ENCODE results near the gene SLC4A7.
"Not testable (repeated sequence)": the region's sequence is repeated elsewhere in the genome, so short reads cannot be mapped to it uniquely, and the experiment has no call there.

Gene SLC4A7

DNA sequence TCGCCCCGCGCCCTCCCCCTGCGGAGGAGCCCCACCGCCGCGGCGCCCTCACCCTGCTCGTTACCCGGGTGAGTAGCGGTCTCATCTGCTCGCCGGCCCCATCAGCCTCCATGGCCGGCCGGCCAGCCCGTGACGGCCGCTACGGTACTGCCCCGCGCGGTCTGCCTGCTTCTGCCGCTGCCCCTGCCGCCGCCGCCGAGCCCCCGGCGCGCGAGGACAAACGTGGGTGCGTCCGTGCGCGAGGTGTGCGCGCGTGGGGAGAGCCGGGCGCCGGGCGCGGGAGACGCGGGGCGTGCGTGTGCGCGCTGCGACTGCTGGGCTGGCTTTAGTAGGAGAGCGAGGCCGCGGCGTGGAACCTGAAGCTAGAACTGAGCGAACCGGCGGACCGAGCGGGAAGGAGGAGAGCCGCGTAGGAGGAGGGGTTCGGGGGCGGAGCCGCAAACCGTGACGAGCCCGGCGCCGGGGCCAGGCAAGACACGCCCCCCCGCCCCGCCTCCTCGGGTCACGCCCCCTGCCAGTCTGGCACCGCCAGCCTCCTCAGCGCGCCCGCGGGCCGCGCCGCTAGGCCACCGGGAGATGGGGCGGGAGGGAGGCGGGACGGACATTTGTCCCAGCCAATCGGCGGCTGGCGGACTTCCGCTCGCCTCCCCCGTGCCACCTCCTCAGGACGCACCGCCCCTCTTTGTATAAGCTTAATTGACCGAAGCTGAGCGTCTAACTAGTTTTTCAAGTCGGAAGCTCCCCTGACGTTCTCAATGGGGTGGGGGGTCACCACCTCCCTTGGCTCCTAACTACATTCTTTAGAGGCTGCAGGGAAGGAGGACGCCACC lies at the start of gene SLC4A7:
Gene SLC4A7, minus strand, starts transcription at position 370 of the 830 bp plus-strand sequence. Its CDS starts 258 bp downstream, at position 112.
- in situ Hi-C loops (cut with MboI; ENCODE audit: low sequenced_read_pairs): no loop called here

DNA sequence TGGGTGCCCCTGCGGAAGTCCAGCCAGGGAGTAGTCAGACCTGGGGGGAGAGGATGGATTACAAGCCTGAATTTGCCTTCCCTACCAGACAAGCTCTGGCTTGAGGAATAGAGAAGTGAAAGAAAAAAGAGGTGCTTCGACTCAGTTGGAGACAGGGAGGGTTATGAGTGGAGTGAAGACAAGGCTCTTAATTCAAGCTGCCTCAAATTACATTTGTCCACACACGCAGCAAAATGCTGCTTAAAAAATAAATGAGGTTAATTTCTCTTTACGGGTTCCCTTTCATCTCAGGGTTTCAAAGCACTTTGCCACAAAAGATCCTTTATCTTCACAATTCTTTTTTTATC lies 49.0 kb upstream of the SLC4A7 start:
- in situ Hi-C loops (cut with MboI; ENCODE audit: low sequenced_read_pairs): no loop called here

DNA sequence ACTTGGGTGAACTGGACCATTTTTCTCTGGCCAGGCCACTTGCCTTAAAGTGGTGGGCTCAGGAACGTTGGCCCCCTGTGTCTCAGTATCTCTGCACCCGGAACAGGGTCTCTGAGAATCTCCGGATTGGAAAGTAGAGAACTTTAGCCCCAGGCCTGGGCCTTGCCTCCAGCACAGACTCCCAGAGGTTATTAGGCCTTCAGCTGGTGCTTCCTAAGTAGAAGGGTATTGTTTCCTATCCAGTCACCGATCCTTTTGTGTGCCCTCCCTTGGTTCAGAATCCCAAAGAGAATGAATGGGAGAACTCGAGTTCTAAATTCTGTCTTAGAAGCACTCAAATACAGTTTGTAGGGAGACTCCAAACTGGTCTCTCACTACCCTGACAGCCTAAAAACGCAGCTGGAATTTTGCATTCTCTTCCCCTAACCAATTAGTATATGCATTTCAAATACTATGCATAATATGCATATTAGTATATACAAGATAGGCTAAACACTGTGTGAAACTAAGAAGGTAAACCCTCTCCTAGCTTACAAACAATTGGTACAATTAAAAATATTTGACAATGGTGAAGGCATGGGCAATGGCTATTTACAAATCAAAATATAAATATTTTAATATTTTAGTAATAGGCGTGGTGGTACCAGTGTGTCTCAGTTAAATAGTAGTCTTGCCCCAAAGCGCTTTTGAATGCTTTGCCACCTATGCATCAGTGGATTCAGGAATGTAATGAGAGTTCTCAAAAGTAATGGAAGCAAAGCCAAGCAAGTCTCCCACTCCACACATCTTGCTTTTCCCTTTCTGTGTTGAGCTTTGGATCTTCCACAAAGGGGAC lies 48.5 kb upstream of the SLC4A7 start:
- in situ Hi-C loops (cut with MboI; ENCODE audit: low sequenced_read_pairs): no loop called here

- in situ Hi-C loops (cut with MboI; ENCODE audit: low sequenced_read_pairs): not testable (repeated sequence)
Observed at GRCh38 chr3:27531193-27531751, 47.1 kb upstream of the SLC4A7 start.

DNA sequence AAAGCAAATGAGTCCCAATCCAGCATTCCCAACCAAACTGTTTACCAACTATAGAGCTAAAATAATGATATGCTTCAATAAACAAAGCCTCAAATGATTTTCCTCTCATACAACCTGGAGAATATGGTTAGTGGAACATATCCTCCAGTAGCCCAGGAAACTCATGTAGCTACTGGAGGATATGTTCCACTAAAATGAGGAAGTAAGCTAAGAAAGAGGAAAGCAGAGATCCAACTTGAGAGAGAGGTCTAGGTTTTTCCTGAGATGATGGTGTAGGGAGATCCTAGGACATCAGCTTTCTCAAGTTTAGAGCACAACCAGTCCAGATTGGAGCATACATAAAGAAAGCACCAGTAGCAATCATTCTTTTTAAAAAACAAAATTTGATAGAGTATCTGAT lies 44.6 kb upstream of the SLC4A7 start:
- in situ Hi-C loops (cut with MboI; ENCODE audit: low sequenced_read_pairs): no loop called here

DNA sequence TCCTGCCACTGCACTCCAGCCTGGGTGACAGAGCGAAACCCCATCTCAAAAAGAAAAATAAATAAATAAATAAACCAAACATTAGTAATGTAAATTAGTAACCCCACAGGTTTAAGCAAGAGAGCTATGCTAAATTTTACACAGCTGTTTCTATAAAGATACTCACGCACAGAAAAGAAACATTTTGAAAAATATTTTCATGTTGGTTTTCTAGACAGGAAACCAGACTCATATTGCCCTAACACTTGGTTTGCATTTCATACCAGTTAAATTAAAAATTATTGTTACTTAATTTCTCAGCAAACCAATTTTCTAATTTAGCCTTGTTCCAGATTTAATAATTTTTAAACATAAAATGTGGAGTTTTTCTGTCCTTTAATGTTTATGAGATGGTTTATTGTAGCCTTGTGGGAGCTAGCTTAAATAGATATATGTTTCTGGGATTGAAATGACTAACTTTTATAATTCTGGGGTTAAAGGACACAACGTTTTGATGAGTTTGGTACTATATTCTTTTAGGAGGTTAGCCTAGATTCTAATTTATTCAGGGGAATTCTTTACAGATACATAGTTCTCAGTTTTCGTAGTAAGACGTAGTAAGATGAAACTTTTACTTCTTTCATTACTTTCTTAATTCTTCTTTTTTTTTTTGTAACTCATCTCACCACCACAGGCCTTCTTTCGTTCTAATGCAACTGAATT lies 42.6 kb upstream of the SLC4A7 start:
- in situ Hi-C loops (cut with MboI; ENCODE audit: low sequenced_read_pairs): no loop called here

DNA sequence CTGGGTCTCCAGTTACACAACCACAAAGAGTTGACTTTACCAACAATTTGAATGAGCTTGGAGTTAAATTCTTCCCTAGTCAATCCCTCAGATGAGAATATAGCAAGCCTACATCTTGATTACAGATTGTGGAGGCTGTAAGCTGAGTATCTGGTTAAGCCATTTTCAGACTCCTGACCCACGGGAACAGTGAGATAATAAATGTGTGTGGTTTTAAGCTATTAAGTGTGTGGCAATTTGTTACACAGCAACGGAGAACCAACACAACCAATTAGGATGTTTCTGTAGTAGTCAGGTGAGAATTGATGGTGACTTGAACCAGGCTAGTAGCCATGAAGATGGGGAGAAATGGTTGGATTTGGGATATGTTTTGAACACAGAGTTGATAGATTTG lies 37.7 kb upstream of the SLC4A7 start:
- in situ Hi-C loops (cut with MboI; ENCODE audit: low sequenced_read_pairs): no loop called here

DNA sequence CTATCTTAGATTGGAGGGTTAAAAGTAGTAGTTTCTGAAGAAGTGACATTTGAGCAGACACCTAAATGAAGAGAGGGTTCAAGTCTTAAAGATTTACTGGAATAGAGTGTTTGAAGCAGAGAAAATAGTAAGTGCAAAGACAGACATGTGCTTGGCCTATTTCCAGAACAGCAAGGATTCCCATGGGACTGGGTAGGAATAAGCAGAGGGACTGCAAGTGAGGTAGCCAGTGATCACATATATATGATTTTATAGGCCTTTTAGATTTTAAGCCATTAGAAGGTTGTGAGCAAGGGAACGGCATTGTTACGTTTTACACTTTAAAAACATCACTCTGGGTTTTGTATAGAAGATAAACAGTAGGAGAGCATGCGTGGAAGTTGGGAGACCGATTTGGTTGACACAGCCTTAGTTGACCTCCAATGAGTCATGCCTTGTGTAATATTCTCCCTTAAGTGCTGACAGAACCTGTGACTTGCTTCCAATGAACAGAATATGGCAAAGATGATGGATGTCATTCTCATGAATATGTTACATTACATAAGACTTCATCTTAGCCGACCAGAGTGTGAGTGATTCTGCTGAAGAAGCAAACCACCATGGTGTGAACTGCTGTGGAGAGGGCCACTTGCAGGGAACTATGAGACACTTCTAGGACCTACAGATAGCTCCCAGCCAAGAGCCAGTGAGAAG lies 37.1 kb upstream of the SLC4A7 start:
- in situ Hi-C loops (cut with MboI; ENCODE audit: low sequenced_read_pairs): no loop called here

DNA sequence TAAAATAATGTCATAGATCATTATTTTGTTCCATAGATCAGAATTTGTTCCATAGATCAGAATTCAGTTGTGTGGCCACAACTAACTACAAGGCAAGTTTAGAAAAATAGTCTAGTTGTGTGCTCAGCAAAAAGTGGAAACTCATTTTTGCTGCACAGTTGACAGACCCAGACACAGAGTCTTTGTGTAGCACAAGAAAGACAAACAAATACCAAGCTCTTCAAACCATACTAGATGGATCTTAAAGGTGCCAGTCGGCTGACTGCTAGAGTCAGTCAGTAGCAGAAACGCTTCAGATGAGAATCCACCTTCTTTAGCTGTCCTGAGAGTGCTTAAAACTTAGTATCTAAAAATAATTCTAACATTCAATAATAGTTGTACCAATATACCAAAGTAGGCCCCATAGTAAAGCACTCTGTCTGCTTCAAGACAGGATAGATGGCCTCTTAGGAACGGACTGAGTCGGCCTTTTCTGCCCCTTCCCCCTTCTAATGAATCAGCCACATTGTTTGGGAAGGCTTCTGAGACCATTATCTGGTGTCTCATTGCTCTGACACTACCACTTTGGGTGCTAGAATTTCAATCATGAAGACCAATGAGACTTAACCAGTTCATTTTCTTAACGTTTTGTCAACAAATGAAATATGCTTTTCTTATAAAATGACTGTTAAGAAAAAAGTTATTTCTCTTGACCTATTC lies 27.7 kb upstream of the SLC4A7 start:
- in situ Hi-C loops (cut with MboI; ENCODE audit: low sequenced_read_pairs): no loop called here

DNA sequence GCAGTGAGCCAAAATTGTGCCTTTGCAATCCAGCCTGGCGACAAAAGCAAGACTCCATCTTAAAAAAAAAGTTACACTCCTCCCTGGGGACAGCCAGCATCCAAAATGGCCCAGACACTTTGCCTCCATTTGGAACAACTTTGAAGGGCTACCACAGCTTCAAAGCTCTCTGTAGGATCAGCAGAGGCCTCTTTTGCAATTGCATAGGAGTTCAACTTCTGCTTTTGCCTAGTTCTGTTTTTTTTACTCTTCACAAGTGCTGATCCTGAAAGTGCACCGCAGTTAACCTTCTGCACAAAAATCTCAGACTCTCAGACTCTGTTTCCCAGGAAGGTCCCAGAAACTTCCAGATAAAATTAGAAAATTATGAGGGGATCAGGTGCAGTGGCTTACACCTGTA lies 25.2 kb upstream of the SLC4A7 start:
- in situ Hi-C loops (cut with MboI; ENCODE audit: low sequenced_read_pairs): no loop called here

DNA sequence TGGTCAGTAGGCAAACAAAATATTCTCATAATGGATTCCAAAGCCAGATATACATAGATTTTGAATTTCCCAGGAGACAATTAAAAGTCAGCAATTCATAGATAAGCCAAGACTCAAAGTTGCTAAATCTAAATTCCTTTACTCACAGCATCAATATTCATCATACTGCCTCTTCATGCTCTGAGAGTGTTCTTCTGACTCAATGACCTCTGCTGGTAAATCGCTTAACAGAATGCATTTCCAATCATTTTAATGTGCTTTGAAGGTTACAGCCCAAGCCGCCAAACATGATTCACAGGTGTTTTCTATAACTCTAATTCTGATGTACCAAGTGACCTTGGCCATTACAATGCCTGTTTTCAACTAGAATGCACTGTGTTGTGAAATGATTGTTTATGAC lies 24.2 kb upstream of the SLC4A7 start:
- in situ Hi-C loops (cut with MboI; ENCODE audit: low sequenced_read_pairs): no loop called here

GRCh38 chr3:27507515-27508266 lies 23.5 kb upstream of the SLC4A7 start:
- in situ Hi-C loops (cut with MboI; ENCODE audit: low sequenced_read_pairs): no loop called here

DNA sequence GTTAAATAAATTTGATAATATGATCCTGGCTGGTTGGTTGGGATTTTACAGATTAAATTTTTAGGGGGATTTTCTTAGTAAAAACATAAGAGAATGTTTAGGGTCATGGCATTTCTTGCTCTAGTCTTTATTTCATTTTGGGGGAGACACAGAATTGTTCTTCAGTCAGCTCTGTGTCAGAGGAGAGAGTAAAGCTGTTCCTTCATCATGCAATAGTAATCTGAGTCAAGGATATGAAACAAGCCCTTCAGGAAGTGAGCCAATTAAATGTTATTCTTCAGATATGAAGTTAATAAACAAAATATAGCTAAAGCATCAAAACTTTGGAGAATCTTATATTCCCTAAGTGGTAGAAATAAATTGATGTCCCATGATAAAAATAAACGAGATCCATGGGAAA lies 22.9 kb upstream of the SLC4A7 start:
- in situ Hi-C loops (cut with MboI; ENCODE audit: low sequenced_read_pairs): no loop called here

DNA sequence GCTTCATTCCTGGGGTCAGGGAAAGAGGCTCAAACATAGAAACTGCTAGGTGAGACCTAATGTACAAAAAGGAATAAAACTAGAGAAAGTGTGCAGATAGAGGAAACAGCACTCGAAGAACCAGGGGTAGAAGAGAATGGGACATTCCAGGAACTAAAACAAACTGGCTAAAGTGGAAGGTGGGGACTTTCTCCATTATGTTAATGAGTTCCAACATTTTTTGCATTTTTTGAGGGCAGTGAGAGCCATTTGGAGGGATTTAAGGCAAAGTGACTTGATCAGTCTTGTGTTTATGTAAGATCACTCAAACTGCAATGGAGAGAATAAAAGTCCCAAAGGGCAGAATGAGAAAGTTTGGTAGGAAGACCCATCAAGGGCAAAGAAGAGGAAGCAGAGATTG lies 20.6 kb upstream of the SLC4A7 start:
- in situ Hi-C loops (cut with MboI; ENCODE audit: low sequenced_read_pairs): no loop called here

DNA sequence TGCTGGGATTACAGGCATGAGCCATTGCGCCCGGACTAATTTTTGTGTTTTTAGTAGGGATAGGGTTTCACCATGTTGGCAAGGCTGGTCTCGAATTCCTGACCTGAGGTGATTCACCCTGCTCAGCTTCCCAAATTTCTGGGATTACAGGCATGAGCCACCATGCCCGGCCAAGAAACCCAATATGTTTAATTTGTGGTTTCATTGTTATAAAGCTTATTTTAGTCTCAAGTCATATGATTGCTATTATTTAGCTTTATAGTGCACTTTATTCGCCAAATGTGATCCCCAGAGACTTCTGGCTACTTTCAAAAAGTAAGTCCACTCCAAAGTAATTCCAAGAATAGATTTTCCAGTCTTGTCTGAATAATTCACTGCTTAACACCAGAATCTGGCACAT lies 19.3 kb upstream of the SLC4A7 start:
- in situ Hi-C loops (cut with MboI; ENCODE audit: low sequenced_read_pairs): no loop called here

DNA sequence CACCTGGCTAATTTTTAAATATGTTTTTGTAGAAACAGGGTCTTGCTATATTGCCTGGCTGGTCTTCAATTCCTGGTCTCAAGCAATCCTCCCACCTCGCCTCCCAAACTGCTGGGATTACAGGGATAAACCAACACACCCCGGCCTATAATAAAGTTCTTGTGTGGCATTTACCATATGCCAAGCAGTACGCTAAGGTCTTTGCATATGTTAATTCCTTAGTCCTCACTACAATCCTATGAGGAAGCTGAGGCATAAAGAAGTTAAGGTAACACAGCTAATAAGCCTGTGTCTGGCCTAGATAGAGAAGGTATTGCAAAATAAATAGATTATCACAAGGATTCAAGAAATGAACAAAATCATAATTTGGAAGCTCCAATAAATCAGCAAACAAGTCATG lies 17.6 kb upstream of the SLC4A7 start:
- in situ Hi-C loops (cut with MboI; ENCODE audit: low sequenced_read_pairs): no loop called here

GRCh38 chr3:27500986-27501385 lies 16.8 kb upstream of the SLC4A7 start:
- in situ Hi-C loops (cut with MboI; ENCODE audit: low sequenced_read_pairs): no loop called here

- in situ Hi-C loops (cut with MboI; ENCODE audit: low sequenced_read_pairs): no loop called here
Observed at GRCh38 chr3:27500035-27500434, 15.9 kb upstream of the SLC4A7 start.

GRCh38 chr3:27494784-27495183 lies 10.6 kb upstream of the SLC4A7 start:
- in situ Hi-C loops (cut with MboI; ENCODE audit: low sequenced_read_pairs): no loop called here
